ENCODE results near the gene MLXIPL.
"Not testable (repeated sequence)": the region's sequence is repeated elsewhere in the genome, so short reads cannot be mapped to it uniquely, and the experiment has no call there.

The MLXIPL gene

DNA sequence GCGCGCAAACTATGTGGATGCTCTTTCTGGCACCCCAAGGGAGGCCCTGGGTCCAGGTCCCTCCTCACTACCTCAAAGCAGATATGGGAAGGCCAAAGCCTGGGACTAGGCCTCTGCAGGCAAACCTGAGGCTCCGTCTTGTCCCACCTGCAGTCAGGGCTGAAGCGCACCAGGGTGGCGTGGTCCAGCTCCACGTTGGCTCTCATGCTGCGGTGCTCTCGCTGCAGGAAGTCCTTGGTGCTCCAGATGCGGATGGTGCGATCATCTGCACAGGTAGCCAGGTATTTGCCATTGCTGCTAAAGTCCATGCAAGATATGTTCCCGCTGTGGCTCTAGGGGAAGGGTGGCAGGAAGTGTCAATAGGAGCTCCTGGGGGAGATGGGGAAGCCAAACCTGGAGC lies 50.5 kb downstream of the MLXIPL start:
- DNase-seq, result no peak

- no peak for DNase-seq
Measured at GRCh38 chr7:73573276-73573675, 51.0 kb downstream of the MLXIPL start.

DNA sequence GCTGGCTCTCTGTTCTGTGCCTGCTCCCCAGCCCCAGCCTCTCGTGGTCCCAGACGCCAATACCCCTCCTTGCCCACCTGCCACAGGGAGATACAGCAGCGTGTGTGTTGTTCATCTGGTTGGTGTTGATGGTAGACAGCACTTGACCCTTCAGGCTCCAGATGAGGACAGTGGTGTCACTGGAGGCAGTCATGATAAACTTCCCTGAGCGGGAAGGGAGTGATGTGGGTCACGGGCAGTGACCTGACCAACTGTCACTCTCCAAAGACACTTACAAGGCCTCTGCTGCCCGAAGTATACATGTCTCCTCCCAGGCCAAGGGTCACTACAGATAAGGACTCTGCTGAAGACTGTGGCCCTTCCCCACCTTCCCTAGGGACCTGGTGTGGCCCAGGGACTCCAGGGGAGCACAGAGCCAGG lies 51.5 kb downstream of the MLXIPL start:
- no peak for DNase-seq

GRCh38 chr7:73570977-73571376 lies 53.3 kb downstream of the MLXIPL start:
- no peak for DNase-seq

DNA sequence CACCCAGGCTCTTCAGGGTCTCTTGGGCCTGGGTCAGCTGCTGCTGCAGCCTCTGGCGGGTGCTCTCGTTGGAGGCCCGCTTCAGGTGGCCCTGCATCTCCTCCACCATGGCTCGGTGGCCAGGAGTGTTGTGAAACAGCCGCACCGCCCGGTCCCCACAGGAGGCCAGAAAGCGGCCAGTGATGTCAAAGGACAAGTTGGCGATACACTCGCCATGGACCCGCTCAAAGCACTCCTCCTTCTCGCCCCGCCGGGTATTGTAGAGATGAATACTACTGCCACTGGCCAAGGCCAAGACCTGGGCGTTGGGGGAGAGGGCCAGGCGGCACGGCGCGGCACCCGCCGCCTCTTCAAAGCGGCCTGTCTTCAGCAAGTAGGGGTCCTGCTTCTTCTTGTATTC lies 53.8 kb downstream of the MLXIPL start:
- DNase-seq, result no peak

- no peak for DNase-seq
Measured at GRCh38 chr7:73569042-73569608, 55.2 kb downstream of the MLXIPL start.

DNA sequence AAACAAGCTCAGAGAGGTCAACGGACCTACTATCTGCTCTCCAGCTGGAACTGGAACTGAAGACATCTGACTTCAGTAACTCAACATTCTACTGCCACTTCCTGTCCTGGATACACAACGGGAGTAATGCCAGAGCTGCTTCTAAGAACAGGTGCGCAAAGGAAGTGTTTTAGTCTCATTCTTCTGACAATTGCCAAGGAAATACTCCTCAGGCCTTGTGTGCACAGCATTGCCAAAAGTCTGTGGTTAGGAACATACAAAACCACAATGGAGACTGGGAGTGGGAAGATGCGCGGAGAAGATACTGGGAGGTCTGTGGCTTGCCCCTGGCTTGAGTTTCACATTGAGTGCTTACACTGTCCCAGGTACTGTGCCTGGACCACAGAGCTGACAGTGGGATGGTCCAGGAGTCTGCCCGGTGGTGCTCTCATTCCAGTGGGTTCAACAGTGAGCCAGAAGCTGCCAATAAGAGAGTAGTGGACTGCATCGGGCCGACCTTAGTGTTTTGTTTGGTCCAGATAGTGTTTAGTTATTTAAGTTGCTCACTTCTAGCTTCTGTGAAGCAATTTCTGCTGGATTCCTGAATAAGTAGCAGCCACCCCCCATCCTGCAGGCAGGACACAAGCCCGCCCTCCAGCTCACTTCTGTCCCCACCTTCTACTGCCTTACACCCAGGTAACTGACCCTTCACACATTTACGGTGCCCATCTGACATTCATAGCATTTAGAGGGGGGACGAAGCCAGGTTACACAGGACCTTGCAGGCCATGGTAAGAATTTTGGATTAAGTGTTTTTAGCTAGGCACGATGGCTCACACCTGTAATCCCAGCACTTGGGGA lies 56.3 kb downstream of the MLXIPL start:
- no peak for DNase-seq

GRCh38 chr7:73567140-73567539 lies 57.2 kb downstream of the MLXIPL start:
- no peak for DNase-seq

DNA sequence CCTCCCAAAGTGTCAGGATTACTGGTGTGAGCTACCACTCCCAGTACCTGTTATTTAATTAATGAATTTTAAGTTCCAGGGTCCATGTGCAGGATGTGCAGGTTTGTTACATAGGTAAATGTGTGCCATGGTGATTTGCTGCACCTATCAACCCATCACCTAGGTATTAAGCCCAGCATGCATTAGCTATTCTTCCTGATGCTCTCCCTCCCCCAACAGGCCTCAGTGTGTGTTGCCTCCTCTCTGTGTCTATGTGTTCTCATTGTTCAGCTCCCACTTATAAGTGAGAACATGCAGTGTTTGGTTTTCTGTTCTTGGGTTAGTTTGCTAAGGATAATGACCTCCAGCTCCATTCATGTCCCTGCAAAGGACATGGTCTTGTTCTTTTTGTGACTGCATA lies 57.9 kb downstream of the MLXIPL start:
- peak in 1 of 2 donors; percentile 26 for DNase-seq

- DNase-seq, result peak in 1 of 2 donors; percentile 16
Measured at GRCh38 chr7:73565675-73566340, 58.5 kb downstream of the MLXIPL start.

- no peak for DNase-seq
Measured at GRCh38 chr7:73560109-73560835, 64.0 kb downstream of the MLXIPL start.

DNA sequence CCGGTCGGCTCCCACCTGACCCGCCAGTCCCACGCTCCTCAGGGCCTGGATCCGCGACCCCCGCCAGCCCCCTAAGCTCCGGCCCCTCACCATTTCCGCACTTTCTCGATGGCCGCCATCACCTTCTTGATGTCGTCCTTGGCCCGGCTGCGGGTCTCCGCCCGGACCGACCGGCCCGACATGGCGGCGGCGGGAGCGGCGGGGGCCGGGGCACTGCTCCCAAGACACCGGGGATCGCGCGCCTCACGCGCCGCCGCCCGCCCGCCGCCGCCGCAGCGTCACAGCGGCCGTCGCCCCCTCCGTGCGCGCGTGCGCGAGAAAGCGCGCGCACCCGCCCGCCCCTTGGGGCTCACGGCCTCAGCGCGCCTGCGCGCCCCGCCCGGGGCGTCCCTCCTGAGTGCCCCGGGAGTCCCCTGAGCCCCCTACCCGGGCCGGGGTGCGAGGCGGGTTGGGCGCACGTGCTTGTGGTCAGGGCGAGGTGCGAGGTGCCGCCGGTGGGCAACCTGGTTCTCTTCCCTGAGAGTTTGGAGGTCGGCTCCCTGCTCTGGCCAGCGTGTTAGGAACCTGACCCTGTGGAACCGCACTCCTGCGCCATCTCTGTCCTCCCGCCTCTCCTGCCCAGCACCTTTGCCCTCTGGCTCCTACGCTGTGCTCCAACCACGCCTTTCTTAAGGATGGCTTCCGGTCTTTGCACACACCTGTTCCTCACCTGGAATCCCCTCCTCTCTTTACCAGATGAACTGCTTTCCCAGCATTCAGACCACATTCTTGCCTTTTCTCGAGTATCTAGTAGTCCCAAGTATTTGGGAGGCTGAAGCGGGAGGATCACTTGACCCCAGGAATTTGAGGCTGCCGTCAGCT lies 66.7 kb downstream of the MLXIPL start, which contains the start of gene BCL7B:
Gene BCL7B (minus strand): TSS at position 294 of the 861 bp plus-strand sequence. CDS start 112 bp downstream, at position 182.
- peak; percentile 85 to 86 for DNase-seq

GRCh38 chr7:73557108-73557396 lies 67.3 kb downstream of the MLXIPL start:
- DNase-seq, result peak; percentile 93 to 94

- DNase-seq, result no peak
Measured at GRCh38 chr7:73556208-73557107, 67.9 kb downstream of the MLXIPL start.

DNA sequence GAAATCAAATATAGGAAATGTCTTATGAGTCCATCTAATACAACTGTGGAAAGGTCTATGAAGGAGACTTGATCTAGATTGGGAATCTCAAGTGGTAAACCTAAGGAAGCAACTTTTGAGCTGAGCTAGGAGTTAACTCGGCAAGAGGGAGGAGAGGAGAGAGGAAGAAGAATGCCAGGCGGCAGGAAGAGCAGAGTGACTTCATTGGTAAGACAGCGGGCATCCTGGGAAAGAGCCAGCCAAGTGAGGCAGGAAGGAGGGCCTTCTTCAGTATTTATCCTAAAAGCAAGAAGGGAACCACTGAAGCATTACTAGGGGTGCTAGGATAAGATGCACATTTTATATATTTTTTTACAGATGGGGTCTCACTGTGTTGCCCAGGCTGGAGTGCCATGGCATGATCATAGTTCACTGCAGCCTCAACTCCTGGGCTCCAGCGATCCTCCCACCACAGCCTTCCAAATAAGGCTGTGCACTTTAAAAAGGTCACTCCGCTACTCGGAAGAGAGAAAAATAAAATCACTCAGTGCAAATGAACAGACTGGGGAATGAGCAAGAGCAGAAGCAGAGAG lies 68.8 kb downstream of the MLXIPL start:
- no peak for DNase-seq

- not testable (repeated sequence) for DNase-seq
Measured at GRCh38 chr7:73550093-73550492, 74.2 kb downstream of the MLXIPL start.

GRCh38 chr7:73549176-73549575 lies 75.1 kb downstream of the MLXIPL start:
- DNase-seq, result no peak

DNA sequence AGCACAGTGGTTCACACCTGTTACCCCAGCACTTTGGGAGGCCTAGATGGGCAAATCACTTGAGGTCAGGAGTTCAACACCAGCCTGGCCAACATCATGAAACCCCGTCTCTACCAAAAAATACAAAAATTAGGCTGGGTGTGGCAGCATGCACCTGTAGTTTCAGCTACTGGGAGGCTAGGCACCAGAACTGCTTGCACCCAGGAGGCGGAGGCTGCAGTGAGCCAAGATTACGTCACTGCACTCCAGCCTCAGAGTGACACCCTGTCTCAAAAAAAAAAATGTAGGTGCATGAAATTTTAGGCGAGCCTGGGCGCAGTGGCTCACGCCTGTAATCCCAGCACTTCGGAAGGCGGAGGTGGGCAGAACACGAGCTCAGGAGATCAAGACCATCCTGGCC lies 76.5 kb downstream of the MLXIPL start:
- no peak for DNase-seq

DNA sequence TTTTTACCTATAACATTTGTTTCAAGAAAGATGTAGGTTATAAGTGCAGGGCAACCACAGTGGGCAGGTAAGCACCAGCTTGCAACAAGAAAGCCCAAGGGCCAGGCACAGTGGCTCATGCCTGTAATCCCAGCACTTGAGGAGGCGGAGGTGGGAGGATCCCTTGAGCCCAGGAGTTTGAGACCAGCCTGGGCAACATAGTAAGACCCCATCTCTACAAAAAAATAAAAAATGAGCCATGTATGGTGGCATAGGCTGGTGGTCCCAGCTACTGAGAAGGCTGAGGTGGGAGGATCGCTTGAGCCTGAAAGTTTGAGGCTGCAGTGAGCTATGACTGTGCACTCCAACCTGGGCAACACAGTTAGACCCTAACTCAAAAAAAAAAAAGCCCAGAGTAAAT lies 79.6 kb downstream of the MLXIPL start:
- no peak for DNase-seq
